IPS-15b (cell line): ENCODE measurements around the gene CRACR2A.

Experiments
- H3K27me3 ChIP-seq: one replicate; pipeline ENCODE4 v1.6.1; 2013; ENCODE audit warnings: low read length; ENCODE audit not compliant: control insufficient read depth, insufficient read depth
- H3K36me3 ChIP-seq: one replicate; pipeline ENCODE4 v1.6.1; 2013; ENCODE audit warnings: low read length; ENCODE audit not compliant: control insufficient read depth, insufficient read depth
- H3K4me1 ChIP-seq: one replicate; pipeline ENCODE4 v1.6.1; 2013; ENCODE audit warnings: mild to moderate bottlenecking, low read length; ENCODE audit not compliant: control insufficient read depth, insufficient read depth
- H3K4me3 ChIP-seq: one replicate; pipeline ENCODE4 v1.5.1; 2013; ENCODE audit warnings: low read depth, low read length
- H3K9ac ChIP-seq: one replicate; pipeline ENCODE4 v1.6.1; 2013; ENCODE audit warnings: low read depth, mild to moderate bottlenecking, low read length
- H3K9me3 ChIP-seq: one replicate; pipeline ENCODE4 v1.6.1; 2013; ENCODE audit warnings: mild to moderate bottlenecking, low read length; ENCODE audit not compliant: control insufficient read depth, insufficient read depth

The CRACR2A gene

DNA sequence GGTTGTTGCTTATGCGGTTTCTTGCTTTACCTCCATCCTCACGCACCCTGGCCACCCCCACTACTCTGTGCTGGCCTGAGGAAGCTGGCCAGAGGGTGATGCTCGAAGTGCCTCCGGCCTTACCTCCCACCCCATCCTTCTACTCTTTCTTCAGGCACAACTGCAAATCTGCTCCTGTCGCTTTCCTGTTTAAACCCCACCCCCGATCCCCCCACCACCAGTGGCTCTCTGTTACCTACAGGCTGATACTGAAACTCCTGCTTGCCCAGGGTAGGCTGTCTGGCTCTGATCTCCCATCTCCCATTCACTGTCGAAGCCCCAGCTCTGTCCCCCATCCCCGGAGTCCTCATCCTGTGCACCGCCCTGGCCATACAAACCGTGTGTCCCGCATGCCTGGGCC, 150.4 kb downstream of the CRACR2A start:
- Histone ChIP-seq H3K4me1 (peaks cover 14% of the 10 kb centered on the region), H3K4me3 (no peak overlapping the region), H3K9ac (no peak overlapping the region), H3K27me3 (peaks cover 14% of the 10 kb centered on the region), H3K36me3 (no peaks in the 10 kb centered on the region), H3K9me3 (no peaks in the 10 kb centered on the region)

DNA sequence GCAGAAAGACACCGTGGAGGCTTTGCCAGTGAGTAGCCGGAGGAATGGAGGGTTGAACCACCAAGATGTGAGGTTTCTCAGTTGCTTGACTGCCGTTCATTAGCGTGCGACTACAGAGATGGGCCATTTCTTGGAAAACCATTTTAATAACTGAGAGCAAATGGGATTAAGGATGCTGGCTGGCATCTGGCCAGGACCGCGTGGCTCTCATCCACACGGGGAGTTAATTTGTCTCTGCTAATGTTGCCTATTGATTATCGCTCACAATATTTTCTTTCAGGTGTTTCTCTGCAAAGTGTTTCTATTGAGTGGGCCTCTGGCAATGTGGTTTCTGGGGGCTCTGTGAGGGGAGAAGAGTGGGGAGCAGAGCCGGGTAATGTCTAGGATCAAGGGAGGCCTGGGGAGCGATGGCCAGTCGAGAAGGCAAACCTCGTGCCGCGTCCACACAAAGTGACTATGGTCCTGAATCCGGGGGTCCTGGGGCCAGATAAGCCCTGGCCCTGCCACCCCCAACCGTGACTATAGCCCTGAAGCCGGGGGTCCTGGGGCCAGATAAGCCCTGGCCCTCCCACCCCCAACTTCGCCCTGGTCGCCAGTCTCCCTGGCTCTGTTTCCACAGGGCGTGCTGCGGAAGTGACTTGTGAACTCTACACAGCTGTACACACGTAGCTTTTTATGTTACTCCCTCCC, 151.3 kb downstream of the CRACR2A start:
- Histone ChIP-seq H3K9me3 (no peaks in the 10 kb centered on the region), H3K4me3 (no peak overlapping the region), H3K27me3 (peaks cover 8% of the 10 kb centered on the region), H3K9ac (no peak overlapping the region), H3K4me1 (peaks cover 14% of the 10 kb centered on the region), H3K36me3 (no peaks in the 10 kb centered on the region)

- Histone ChIP-seq H3K9ac (no peak overlapping the region), H3K9me3 (no peaks in the 10 kb centered on the region), H3K4me1 (peaks cover 10% of the 10 kb centered on the region), H3K27me3 (peaks cover 2% of the 10 kb centered on the region), H3K4me3 (no peak overlapping the region), H3K36me3 (no peaks in the 10 kb centered on the region)
These were observed 152.0 kb downstream of the CRACR2A start for GRCh38 chr12:3600951-3601350.

DNA sequence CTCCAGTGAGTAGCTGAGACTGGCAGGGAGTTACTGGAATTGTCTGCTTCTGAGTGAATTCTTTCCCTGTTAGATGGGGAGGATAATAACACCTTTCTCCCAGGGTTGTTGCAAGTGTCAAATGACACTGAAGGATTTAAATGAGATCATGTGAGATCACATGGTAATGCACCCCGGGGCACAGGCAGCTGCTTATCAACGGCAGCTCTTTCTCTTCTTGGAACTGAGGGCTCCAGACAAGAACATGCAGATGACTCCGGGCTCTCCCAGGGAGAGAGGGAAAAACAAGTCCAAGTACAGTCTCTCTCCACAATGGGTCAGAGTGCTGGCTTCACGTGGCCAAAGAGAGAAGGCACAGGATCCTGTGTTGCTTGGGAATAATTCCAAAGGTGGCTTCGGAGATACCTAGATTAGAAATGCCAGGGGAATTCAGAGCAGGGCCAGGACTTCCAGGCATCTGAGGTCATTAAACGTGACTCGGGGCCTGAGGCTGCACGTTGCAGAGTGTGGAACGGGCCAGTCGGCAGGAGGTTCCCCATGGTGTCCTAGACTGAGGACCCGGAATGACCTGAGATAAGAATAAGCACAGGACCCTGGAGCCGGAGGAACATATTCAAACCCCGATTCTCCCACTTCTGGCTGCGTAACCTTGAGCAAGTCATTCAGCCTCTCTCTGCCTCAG, 152.7 kb downstream of the CRACR2A start:
- Histone ChIP-seq H3K9ac (no peak overlapping the region), H3K4me3 (no peak overlapping the region), H3K4me1 (peaks cover 5% of the 10 kb centered on the region), H3K27me3 (no peaks in the 10 kb centered on the region), H3K9me3 (no peaks in the 10 kb centered on the region), H3K36me3 (no peaks in the 10 kb centered on the region)

DNA sequence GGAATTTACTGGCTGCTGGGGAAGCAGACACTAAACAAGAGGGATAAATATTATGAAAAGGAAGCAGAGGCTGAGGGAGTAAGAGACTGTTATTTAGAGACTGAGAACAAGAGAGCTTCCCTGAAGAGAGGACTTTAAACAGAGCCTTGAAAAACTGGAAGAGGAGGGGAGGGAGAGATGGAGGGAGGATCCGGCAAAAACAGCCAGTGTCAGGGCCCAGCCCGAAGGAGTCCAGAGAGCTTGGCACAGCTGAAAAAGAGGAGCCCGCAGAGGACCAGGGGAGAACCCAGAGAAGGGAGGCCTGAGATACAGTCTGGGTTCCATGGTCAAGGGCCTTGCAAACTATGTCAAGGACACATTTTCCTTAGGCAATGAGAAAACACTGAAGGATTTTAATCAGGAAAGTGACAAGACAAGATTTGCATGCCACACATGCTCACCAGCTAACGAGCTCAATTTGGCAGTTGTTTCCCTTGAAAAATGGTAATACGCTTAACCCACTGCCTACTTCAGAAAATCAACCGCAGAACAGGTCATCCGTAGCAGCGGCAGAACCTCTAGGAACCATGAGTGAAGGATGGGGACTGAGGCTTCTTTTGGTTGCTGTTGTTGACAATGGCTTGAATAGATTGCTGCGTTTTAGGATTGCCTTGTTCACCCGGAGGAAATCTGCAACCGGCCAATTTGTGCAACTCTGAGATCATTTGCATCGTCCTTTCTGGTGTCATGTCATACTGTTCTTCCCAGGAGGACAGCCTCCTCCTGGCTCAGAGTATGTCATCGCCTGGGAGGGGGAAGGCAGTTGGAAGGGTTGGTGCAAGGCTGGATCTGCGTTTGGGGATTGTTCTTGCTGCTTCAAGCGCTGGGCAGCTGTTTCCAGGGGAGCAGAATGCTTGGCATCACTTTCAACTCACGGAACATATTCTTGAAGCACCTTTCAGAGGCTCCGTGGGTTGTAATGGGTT, 153.7 kb downstream of the CRACR2A start:
- Histone ChIP-seq H3K36me3 (no peaks in the 10 kb centered on the region), H3K9me3 (no peaks in the 10 kb centered on the region), H3K4me1 (no peaks in the 10 kb centered on the region), H3K4me3 (no peak overlapping the region), H3K27me3 (no peaks in the 10 kb centered on the region), H3K9ac (no peak overlapping the region)

GRCh38 chr12:3597526-3598210, 155.2 kb downstream of the CRACR2A start:
- Histone ChIP-seq H3K27me3 (no peaks in the 10 kb centered on the region), H3K9ac (no peak overlapping the region), H3K4me3 (no peak overlapping the region), H3K9me3 (no peaks in the 10 kb centered on the region), H3K4me1 (no peaks in the 10 kb centered on the region), H3K36me3 (no peaks in the 10 kb centered on the region)

DNA sequence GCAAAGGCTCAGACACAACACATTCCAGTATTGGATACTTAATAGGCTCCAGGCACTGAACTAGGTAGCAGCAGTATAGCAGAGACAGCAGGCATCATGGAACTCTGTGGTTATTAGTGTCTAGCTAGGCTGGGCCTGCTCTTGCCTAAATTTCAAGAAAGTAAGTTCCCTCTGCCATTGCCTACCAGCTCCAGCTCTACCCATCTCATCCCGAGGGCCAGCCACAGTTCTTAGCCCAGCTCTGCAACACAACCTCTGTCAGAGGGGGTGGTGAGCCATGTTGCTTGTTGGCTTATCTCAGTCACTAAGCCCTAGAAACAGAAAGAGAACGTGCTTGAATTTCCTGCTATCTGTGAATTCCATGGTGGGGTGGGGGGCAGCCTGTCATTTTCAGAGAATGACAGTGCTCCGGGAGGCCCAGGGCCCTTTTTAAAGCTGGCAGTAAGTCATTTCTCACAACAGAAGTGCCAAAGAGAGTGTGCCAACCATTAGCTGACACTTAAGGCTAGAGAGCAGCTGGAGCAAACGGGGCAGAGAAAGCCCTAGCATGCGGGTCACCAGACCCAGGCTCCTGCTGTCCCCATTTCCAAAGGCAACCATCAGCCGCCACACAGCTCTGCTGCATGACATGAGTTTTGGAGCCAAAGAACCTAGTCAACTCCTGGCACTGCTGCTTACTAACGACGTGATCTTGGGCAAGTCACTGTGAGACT, 156.1 kb downstream of the CRACR2A start:
- Histone ChIP-seq H3K9ac (no peak overlapping the region), H3K27me3 (no peaks in the 10 kb centered on the region), H3K9me3 (no peaks in the 10 kb centered on the region), H3K4me1 (no peaks in the 10 kb centered on the region), H3K36me3 (no peaks in the 10 kb centered on the region), H3K4me3 (no peak overlapping the region)

GRCh38 chr12:3595721-3596120, 157.2 kb downstream of the CRACR2A start:
- Histone ChIP-seq H3K9ac (no peak overlapping the region), H3K36me3 (no peaks in the 10 kb centered on the region), H3K27me3 (peaks cover 2% of the 10 kb centered on the region), H3K4me3 (no peak overlapping the region), H3K9me3 (no peaks in the 10 kb centered on the region), H3K4me1 (no peaks in the 10 kb centered on the region)

- no peak overlapping the region for H3K9ac ChIP-seq
- H3K4me3 ChIP-seq, result no peak overlapping the region
- H3K36me3 ChIP-seq, result no peaks in the 10 kb centered on the region
- peaks cover 2% of the 10 kb centered on the region for H3K27me3 ChIP-seq
- H3K9me3 ChIP-seq, result no peaks in the 10 kb centered on the region
- H3K4me1 ChIP-seq, result no peaks in the 10 kb centered on the region
These were observed 157.9 kb downstream of the CRACR2A start for GRCh38 chr12:3594966-3595365.

GRCh38 chr12:3593906-3594483, 158.9 kb downstream of the CRACR2A start:
- Histone ChIP-seq H3K27me3 (peaks cover 9% of the 10 kb centered on the region), H3K4me1 (no peaks in the 10 kb centered on the region), H3K36me3 (no peaks in the 10 kb centered on the region)

More at GRCh38 chr12:3593906-3594483, 158.9 kb downstream of the CRACR2A start:
- Histone ChIP-seq H3K4me3 (no peak overlapping the region), H3K9ac (no peak overlapping the region), H3K9me3 (no peaks in the 10 kb centered on the region)
